Astrocyte of the cerebellum (primary cell): Measurements from ENCODE around the gene AIFM3.

ENCODE experiments used
- DNase-seq: peaks from one replicate; pipeline ENCODE4 v3.0.0-alpha.2; 2011; ENCODE audit warnings: low read depth
- H3K4me3 ChIP-seq: 2 replicates; pipeline ENCODE4 v1.5.1; 2011; ENCODE audit warnings: mild to moderate bottlenecking, low read depth, low read length, moderate library complexity
- CTCF ChIP-seq: IDR thresholded peaks from 2 replicates; pipeline ENCODE4 v1.5.1; 2012; ENCODE audit warnings: low read length, low read depth, moderate library complexity, mild to moderate bottlenecking; ENCODE audit errors: missing control alignments
- in situ Hi-C: cut with HindIII; loops from 2 replicates; pipeline ENCODE4 v1.10.0; 2017; ENCODE audit warnings: low sequenced_read_pairs

AIFM3 gene

GRCh38 chr22:20948989-20949388 lies 18.1 kb upstream of the AIFM3 start:
- in situ Hi-C loops: no loop called here
- H3K4me3 ChIP-seq: no peak overlapping the region
- no peak for TF ChIP-seq CTCF
- no peak for DNase-seq

- TF ChIP-seq CTCF: no peak
- H3K4me3 ChIP-seq: no peak overlapping the region
- in situ Hi-C loops: no loop called here
- DNase-seq: no peak
These were observed 17.3 kb upstream of the AIFM3 start for GRCh38 chr22:20949698-20950183.

- no peak for DNase-seq
- no peak for TF ChIP-seq CTCF
- in situ Hi-C loops: no loop called here
- H3K4me3 ChIP-seq: no peak overlapping the region
These were observed 15.7 kb upstream of the AIFM3 start for GRCh38 chr22:20951151-20951931.

GRCh38 chr22:20951932-20952380 lies 15.1 kb upstream of the AIFM3 start:
- in situ Hi-C loops: no loop called here
- H3K4me3 ChIP-seq: no peak overlapping the region
- DNase-seq: no peak
- no peak for TF ChIP-seq CTCF

- in situ Hi-C loops: no loop called here
- no peak for TF ChIP-seq CTCF
- no peak for DNase-seq
- no peak overlapping the region for H3K4me3 ChIP-seq
These were observed 14.3 kb upstream of the AIFM3 start for GRCh38 chr22:20952544-20953341.

GRCh38 chr22:20953342-20953608 lies 13.8 kb upstream of the AIFM3 start:
- no peak for TF ChIP-seq CTCF
- no peak overlapping the region for H3K4me3 ChIP-seq
- no peak for DNase-seq
- in situ Hi-C loops: no loop called here
